Measurements from ENCODE around the gene CCL14.

GRCh38 chr17:35942588-35943186, 43.8 kb downstream of the CCL14 start:
- no peak for TF ChIP-seq CTCF (IDR thresholded peaks at IDR 0.05)
- no peak for TF ChIP-seq POLR2A (IDR thresholded peaks at IDR 0.05)
- no peak for TF ChIP-seq POLR2AphosphoS5 (IDR thresholded peaks at IDR 0.05)
